H7 (cell line): ENCODE measurements around the gene ASS1. TPM values are rescaled to one million over a fixed set of nuclear protein-coding genes. Genes with fewer than 3 reads are reported as not detected.
"Not testable (repeated sequence)": the region's sequence is repeated elsewhere in the genome, so short reads cannot be mapped to it uniquely, and the experiment has no call there.

ENCODE experiments used
- DNase-seq: peaks from one replicate; pipeline ENCODE4 v3.0.0; 2012
- H3K27me3 ChIP-seq: 2 replicates; pipeline ENCODE4 v1.6.0; 2011; ENCODE audit warnings: mild to moderate bottlenecking, low read length; ENCODE audit not compliant: control insufficient read depth, insufficient read depth
- H3K36me3 ChIP-seq: replicated peaks from 2 replicates; pipeline ENCODE4 v1.5.1; 2011; ENCODE audit warnings: low read length; ENCODE audit not compliant: control insufficient read depth, insufficient read depth
- H3K4me3 ChIP-seq: 2 replicates; pipeline ENCODE4 v1.5.1; 2011; ENCODE audit warnings: low read depth, mild to moderate bottlenecking, control low read depth, low read length, moderate library complexity; ENCODE audit not compliant: insufficient read depth
- total RNA-seq: library from RNA; depleted of rRNA; stranded (reverse); fragments of >200 nt; shearing (Covaris generic); gene quantifications from 2 replicates; pipeline ENCODE4 v1.2.3, GENCODE V29; 2014; rRNA removed

ASS1 gene
- total RNA-seq, result 77.0 and 81.5 TPM in 2 replicates

- peak; percentile 99 for DNase-seq
- Histone ChIP-seq H3K36me3 (no peaks in the 10 kb centered on the region), H3K4me3 (peak within 1 kb of the TSS; percentile 65)
Observed at GRCh38 chr9:130444565-130445221, at the start of gene ASS1. Gene ASS1, plus strand, starts transcription at chr9:130444961. Its CDS starts 7,268 bp downstream, at chr9:130452229.

DNA sequence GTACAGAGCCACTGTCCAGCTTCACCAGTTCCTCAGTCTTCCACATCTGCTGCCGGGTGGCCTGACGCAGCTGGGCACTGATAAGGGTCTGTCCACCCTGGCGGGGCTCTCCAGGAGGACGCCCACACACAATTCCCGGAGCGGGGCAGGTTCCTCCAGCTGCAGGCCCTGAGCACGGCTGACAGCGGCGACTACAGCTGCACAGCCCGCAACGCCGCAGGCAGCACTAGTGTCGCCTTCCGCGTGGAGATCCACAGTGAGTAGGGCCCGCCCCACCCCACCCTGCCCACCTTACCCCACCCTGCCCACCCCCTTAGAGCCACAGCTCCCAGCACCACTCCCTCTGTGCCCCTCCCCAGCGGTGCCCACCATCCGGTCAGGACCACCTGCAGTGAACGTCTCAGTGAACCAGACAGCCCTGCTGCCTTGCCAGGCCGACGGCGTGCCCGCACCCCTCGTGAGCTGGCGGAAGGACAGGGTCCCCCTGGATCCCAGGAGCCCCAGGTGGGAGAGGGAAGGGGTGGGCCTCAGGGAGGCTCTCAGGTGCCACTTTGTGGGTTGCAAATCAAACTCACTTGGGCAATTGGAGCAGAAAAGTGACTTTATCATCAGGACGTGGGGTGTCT lies 48.8 kb upstream of the ASS1 start:
- H3K4me3 ChIP-seq, result no peak overlapping the region
- H3K36me3 ChIP-seq, result no peaks in the 10 kb centered on the region
- DNase-seq, result no peak
- H3K27me3 ChIP-seq, result no peaks in the 10 kb centered on the region

More at GRCh38 chr9:130444565-130445221, at the start of gene ASS1:
- peaks cover 19% of the 10 kb centered on the region for H3K27me3 ChIP-seq

- DNase-seq, result peak; percentile 78
- Histone ChIP-seq H3K36me3 (no peaks in the 10 kb centered on the region), H3K4me3 (no peak overlapping the region), H3K27me3 (no peaks in the 10 kb centered on the region)
Observed at GRCh38 chr9:130396581-130396980, 48.2 kb upstream of the ASS1 start.

DNA sequence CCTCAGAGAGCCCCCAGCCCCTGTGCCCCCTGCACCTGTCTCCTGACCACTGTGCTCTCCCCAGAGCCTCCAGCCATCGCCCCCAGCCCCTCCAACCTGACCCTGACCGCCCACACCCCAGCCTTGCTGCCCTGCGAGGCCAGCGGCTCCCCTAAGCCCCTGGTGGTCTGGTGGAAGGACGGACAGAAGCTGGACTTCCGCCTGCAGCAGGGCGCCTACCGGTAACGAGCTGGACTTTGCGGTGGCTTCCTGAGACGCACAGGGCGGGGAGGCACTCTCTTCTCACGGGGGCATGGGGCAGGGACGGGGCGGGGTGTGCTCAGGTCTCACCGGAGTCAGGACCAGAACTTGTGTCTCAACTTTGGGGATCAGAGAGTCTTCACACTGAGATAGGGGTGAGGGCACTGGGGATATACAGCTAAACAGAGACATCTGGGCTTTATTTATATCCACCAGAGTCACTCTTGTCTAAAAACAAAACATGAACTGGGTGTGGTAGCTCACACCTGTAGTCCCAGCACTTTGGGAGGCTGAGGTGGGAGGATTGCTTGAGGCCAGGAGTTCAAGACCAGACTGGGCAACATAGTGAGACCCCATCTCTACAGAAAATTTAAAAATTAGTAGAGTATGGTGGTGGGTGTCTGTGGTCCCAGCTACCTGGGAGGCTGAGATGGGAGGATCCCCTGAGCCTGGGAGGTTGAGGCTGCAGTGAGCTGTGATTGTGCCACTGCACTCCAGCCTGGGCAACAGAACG lies 46.1 kb upstream of the ASS1 start:
- no peak for DNase-seq
- H3K27me3 ChIP-seq, result no peaks in the 10 kb centered on the region
- no peak overlapping the region for H3K4me3 ChIP-seq
- no peaks in the 10 kb centered on the region for H3K36me3 ChIP-seq

DNA sequence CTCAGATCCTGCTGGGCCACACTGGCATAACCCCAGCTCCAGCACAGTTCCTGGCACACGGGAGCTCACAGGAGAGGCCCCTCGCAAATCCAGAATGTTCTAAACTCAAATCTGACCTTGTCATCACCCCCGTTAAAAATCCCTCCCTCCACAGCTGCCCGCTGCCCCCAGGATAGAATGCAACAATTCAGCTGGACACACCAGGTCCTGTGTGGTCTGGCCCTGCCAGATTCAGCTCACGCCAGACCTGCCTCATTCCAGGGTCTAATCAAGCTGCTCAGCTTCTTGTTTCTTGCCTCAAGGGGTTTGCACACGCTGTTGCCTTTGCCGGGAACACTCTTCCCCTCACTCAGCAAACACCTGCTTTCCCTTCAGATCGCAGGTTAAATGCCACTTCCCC lies 45.0 kb upstream of the ASS1 start:
- Histone ChIP-seq H3K27me3 (no peaks in the 10 kb centered on the region), H3K4me3 (no peak overlapping the region), H3K36me3 (no peaks in the 10 kb centered on the region)
- no peak for DNase-seq

GRCh38 chr9:130400870-130401269 lies 43.9 kb upstream of the ASS1 start:
- no peak for DNase-seq

GRCh38 chr9:130401742-130402141 lies 43.0 kb upstream of the ASS1 start:
- H3K36me3 ChIP-seq, H3K4me3 ChIP-seq, DNase-seq, H3K27me3 ChIP-seq: not testable (repeated sequence)

More at GRCh38 chr9:130400870-130401269, 43.9 kb upstream of the ASS1 start:
- Histone ChIP-seq H3K36me3 (no peaks in the 10 kb centered on the region), H3K27me3 (no peaks in the 10 kb centered on the region), H3K4me3 (no peak overlapping the region)

DNA sequence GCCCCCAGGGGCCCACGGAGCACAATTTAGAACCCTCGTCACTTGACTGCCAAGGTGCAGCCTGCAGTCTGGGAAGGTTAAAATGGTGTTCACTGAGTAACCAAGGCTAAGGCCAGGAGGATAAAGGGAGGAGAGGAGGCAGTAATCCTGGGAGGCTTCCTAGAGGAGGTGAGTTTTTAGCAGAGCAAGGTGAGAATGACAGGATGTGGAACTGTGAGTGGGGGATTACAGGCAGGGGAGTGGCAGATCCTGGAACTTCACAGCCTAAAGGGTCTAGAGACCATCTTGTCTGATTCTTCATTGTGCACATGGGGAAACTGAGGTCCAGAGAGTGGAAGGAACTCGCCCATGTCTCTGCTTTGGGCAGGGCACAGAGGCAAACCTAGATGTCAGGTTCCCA lies 42.5 kb upstream of the ASS1 start:
- DNase-seq, result no peak
- Histone ChIP-seq H3K4me3 (no peak overlapping the region), H3K27me3 (no peaks in the 10 kb centered on the region), H3K36me3 (no peaks in the 10 kb centered on the region)

GRCh38 chr9:130402645-130403440 lies 41.9 kb upstream of the ASS1 start:
- DNase-seq, result no peak
- no peaks in the 10 kb centered on the region for H3K27me3 ChIP-seq
- no peak overlapping the region for H3K4me3 ChIP-seq
- H3K36me3 ChIP-seq, result no peaks in the 10 kb centered on the region

DNA sequence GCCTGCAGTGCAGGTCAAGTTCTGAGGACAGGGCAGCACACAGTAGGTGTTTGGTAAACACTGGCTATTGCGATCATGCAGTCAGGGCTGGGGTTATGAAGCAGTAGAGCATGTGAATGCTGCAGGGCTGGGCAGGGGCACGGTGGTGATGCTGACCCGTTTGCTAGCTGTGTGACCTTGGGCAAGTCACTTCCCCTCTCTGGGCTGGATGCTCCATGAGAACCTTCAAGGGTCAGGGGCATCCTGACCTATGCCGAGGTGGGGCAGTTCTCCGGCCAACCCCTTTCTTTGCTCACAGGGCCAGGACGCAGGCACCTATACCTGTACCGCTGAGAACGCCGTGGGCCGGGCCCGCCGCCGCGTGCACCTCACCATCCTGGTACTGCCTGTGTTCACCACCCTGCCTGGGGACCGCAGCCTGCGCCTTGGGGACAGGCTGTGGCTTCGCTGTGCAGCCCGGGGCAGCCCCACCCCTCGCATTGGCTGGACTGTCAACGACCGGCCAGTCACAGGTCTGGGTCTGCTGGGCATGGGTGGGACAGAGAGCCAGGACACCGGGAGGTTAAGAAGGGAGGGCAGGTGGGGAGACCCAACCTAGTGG lies 39.0 kb upstream of the ASS1 start:
- H3K27me3 ChIP-seq, result no peaks in the 10 kb centered on the region
- DNase-seq, result no peak
- H3K4me3 ChIP-seq, result no peak overlapping the region
- no peaks in the 10 kb centered on the region for H3K36me3 ChIP-seq

GRCh38 chr9:130406278-130406895 lies 38.4 kb upstream of the ASS1 start:
- DNase-seq, result no peak
- H3K27me3 ChIP-seq, result no peaks in the 10 kb centered on the region
- no peak overlapping the region for H3K4me3 ChIP-seq
- no peaks in the 10 kb centered on the region for H3K36me3 ChIP-seq

DNA sequence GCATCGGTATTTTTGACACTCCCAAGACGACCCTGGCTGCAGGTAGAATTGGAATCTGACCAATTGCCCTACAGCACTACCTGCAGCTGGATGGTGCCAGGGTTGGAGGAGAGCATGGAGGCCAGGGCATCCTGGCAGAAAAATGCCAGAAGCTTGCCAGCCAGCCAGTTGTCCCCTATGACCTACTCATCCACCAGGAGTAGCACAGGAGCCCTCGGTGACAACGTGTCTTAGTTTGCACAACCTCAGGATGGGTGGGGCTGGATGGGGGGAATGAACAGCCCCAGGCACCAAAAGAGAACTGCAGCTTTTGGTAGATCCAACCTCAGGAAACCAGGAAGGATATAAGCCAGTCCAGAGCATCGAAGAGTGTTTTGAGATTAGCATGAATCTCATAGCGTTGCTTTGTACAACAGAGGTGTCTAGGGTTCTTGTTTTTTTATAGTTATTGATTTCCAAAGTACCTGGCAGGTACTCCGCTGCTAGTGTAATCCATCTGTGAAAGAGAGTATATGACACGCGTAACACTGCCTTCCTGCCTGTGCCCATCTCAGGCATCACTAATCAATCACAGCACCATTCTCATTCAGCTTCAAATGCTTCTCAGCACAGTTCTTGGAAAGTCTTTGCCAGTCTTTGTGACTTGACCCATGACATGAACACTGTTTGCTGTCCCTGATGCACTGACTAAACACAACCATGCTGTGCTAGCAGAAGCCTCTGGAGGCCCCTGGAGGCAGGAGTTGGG lies 36.7 kb upstream of the ASS1 start:
- no peaks in the 10 kb centered on the region for H3K36me3 ChIP-seq
- no peak overlapping the region for H3K4me3 ChIP-seq
- DNase-seq, result no peak
- no peaks in the 10 kb centered on the region for H3K27me3 ChIP-seq

GRCh38 chr9:130408669-130409068 lies 36.1 kb upstream of the ASS1 start:
- no peak for DNase-seq
- Histone ChIP-seq H3K27me3 (no peaks in the 10 kb centered on the region), H3K4me3 (no peak overlapping the region), H3K36me3 (no peaks in the 10 kb centered on the region)
